AML-193 (cell line): ENCODE data around the gene FAM199X.

ENCODE experiments used
- DNase-seq, 2 experiments: peaks; one replicate each; lab custom pipeline; 2025; lab: John Stamatoyannopoulos, UW

Gene FAM199X

DNA sequence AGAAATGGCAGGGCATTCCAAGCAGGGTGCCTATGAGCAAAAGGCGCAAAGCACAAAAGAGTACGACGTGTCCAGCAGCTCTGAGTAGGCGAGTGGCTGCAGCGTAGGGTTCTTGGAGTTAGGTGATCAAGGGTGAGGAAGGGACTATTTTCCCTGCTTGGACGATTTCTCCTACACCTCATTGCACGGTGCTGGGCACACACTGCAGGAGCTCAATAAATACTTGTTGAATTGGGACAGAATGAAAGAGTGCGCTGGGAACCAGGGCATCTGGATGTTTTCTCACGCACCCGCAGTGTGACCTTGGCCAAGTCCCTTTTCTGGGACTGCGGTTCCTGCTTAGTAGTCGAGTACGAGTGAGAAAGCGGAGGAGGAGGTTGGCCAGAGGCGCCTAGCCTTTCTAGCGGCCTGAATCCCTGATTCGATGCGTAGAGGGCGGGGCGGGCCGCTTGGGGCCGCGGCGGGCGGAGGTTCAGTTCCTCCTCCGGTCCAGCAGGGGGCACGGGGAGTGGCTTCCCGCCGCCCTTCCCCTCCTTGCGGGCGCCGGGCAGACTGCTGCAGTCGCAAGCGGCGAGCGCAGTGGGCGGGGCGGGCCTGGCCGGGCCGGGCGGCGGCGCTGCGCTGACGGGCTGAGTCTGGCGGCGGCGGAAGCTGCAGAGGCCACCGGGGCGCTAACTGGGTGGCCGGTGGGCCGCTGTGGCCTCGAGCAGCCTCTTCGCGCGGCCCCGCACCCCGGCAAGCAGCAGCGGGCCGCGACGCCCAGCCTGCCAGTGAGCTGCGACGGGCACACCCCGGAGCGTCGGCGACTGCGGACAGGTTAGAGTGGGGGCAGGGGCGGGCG is at the start of gene FAM199X:
Gene FAM199X (plus strand): TSS at position 560 of the 841 bp plus-strand sequence. CDS start 333 bp downstream, outside the sequence.
- peak; percentile 59 to 68 for DNase-seq

DNA sequence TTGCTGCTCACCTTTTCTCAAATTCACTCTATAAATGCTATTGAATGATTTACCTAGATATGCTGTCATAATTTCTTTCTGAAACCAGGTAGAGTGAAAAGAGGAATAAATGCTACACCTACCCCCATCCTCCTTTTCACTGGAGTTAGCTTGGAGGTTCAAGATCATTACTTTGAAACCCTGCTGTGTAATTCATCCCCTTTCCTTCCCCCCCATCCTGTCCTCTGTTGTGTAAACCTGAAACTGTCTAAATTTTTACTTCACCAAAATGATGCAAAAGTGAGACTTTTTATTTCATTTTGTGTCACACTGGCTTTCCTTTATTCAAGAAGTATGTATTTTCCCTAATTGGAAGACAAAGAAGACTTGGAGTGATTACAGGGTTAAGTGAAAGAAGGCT is 48.5 kb upstream of the FAM199X start:
- no peak for DNase-seq

DNA sequence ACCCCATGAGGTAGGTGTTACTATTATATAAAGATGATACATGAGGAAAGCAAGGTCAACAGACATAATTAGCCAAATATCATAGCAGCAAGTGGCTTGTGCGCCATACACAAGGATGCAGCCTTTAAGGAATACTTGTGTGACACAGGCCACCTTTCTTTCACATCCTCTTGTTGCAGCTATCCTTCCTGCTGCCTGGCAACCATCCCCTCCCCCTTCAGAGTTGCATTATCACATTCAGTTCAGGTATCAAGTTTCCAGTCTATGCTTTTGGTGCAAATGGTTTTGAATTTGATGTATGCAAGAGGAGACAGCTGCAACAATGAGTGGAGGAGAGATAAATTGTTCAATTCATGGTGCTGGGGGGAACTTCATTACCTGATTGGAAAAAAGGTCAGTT is 47.5 kb upstream of the FAM199X start:
- DNase-seq: no peak

DNA sequence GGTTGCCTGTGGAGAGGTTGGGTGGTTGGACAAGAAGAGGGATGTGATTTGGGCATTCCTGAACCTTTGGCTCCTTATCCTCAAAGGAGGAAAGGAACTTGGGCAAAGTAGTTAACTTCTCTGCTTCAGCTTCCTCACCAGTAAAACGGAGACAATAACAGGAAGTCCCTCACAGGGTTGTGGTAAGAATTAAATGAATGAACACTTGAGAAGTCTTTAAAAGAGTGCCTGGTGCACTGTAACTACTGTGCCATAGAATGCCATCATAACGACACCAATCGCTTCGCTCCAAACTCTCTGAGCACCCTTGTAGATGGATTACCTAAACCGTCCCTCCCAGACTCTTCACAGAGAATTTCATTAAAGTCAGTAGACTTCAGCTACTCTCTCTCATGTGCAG is 43.4 kb upstream of the FAM199X start:
- peak in 1 of 2 experiments; percentile 18 for DNase-seq

DNA sequence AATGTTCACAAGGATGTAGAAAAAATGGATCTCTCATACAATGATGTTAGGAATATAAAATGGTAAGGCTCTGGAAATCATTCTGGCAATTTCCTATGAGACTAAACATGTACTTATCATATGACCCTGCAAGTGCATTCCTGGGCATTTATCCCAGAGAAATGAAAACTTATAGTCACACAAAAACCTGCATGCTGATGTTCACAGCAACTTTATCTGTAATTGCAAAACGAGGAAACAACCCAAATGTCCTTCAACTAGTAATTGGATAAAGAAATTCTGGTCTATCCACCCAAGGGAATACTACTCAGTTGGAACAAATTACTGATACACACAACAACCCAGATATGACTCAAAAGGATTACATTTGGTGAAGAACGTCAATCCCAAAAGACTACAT is 39.4 kb upstream of the FAM199X start:
- no peak for DNase-seq

DNA sequence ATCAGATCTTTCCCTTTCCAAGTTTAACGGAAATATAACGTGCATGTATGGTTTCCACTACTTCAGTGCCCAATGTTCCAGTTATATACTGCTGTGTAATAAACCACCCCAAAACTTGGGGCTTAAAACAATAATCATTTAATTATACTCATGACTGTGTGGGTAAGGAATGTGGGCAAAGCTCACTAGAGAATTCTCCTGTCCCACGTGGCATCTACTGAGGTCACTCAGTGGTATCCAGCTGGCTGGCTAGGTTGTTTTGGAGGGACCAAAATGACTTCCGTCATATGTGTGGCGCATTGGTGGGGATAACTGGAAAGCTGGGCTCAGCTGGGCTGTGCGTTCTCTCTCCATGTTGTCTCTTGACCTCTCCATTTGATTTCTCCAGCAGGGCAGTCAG is 35.4 kb upstream of the FAM199X start:
- DNase-seq: no peak

DNA sequence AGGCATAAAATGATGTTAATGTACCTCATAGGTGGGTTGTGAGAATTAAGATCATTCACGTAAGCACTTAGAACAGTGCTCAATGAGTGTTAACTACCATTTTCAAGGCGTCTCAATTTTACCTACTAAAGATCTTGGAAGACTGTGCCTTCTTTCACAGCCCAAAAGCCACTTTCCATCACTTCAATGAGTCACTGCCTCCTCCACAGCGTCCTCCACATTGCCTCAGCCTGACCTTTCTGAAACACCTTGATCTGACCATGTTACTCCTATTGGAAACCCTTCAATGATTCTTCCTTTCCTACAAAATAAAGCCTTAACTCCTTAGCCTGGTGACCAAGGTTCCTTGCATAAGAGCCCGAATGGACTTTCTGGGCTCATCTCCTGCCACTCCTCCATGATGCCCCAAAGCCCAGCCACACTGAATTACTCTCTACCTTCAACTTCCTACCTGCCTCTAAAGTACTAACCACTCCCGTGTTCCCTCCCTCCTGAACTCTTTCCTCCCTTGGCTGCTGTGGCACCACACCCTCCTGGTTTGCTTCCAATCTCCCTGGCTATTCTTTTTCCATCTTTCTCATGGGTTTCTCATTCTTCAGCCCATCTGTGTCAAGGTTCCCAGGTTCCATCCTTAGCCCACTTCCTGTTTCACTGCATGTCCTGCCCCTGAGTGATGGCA is 31.5 kb upstream of the FAM199X start:
- DNase-seq: no peak

DNA sequence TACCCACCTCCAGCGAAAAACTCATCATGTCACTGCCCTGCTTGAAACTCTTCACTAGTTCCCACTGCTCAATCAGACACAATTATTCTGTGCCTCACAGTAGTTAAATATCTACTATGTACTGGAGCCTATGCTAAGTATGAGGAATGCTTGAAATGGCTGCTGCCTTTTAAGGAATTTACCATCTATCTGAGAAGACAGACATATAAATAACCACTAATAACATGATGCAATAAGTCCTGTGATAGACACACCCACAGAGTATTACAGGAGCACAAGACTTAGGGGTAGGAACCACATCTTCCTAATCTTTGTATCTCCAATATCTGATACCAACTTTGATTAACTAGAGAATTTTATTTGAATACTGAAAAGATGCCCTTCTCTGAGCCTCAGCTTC is 30.6 kb upstream of the FAM199X start:
- no peak for DNase-seq

DNA sequence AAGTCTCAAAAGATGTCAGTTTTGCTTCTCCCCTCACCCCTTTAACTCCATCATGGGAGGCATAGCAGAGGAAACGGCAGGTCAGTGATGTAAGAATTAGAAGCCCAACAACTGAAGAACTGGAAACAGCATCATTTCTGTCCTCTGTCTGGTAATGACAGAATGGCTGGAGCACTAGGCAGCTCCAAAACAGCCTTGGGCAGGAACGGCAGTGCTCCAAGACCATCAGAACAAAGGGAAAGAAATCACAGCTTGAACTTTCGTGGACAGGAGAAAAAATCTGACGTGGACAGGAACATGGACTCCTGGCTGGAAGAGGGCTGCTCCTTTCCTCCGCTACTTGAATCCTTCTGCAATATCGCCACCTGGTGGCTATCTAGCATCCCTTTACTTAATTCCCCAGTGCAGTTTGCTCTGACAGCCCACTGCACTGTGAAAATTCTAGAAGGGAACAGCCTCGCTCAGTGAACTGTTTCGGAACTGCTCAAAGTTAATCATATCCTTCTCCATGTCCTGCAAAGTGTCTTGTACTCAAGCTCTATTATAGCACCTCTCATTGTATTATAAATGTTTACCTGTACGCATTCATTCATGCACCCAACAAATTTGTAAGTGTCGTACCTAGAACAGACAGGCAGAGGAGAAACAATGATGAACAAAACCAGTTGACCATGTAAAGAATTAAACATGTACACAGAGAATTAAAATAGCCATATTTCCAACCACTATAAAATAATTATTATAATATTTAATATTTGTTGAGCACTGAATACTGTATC is 29.8 kb upstream of the FAM199X start:
- DNase-seq: peak; percentile 17 to 41

DNA sequence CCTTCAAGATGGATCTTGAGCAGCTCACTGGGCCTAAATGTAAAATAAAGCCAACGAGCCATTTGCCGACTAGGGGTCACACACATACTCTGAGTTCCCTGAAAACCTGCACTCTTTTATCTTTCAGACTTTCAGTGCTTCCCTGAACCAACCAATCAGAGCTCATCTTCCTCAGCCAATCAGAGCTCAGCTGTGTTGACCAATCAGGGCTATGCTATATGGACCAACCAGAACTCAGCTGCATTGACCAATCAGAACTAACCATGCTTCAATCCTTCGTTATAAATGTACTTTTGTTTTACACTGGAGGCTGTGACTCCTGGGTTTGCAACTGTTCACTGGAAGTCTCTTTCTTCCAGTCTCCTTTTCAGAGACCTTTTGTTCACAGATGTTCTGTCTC is 28.8 kb upstream of the FAM199X start:
- DNase-seq: no peak

DNA sequence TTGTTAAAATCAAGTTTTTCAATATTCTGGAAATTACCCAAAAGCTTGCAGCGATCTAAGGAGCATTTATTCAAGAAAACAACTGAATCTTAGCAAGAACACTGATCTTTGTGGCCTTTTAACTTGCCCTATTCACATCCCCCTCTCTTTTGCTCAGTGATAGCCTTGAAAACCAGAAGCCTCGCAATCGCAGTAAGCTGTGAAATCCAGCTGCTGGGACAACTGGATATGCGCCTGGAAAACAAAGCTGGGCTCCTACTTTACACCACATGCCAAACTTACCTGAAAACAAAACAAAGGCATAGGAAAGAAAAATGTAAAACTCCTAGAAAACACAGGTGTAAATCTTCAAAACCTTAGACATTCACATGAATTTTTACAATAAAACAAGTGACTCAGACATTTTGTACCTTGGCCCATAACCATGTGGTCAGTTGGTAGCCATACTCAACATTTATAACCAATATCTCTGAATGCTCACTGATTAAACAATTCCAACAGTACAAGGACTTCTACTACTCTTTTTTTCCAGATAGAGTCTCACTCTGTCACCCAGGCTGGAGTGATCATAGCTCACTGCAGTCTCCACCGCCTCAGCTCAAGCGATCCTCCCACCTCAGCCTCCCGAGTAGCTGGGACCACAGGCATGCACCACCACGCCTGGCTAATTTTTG is 25.0 kb upstream of the FAM199X start:
- DNase-seq: no peak

DNA sequence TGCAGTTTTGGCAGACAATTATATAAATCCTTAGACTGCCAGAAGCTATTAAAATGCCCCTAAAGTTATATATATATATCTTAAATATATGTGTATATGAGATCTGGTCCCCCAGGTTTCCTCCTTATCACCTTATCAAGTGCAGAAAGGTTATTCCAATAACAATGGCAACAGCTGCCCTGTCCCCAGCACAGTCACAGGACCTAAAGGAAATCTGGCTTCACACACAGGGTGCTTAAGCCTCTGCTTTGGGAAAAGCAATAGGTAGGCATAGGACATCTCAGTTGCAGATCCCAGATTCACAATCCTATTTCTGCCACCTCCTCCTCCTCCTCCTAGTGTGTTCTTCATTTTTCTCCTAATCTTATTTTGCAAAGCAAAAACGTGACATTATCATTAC is 15.2 kb upstream of the FAM199X start:
- no peak for DNase-seq

DNA sequence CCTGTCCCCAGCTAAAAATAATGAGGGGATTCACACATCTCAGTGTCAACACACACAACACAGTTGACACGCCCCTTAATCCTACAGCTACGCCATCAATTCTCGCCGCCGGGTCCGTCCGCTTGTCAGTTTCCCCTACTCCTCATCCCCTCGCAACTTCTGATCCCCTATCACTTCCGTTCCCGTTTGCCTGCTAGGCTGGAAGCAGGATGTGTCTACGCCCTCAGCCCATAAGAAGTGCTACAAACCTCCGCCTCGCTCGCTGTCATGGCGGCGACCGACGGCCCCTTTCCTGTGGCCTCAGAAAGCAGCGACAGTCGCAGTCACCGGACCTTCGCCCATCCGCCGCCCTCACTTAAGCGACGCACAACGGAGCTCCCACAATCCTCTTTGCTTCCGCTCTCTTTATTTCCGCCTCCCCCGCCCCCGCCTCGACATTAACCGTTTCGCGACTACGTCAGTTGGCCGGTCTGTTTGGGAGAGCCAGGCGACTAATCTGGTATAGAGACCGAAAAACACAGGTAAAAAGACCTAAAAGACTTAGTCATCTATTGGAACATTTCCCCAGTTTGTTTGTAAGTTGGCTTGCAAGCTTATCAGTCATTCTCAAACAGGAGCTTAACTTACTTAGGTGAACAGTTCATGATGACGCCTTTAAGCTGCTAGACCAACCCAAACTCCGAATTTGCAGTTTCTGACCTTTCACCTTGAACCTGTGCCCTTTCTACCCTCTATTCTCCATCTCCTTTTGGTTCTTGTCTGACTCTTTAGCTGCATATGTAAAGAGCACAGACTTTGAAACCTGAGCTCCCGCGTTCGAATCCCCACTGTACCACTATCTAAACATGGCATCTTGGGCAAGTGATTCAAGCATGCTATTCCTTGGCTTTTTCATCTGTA is 9.4 kb upstream of the FAM199X start, which contains the start of gene SLC25A53:
Gene SLC25A53 (minus strand): TSS at position 380 of the 900 bp plus-strand sequence. CDS start 51,752 bp downstream, outside the sequence.
- DNase-seq: peak; percentile 73

DNA sequence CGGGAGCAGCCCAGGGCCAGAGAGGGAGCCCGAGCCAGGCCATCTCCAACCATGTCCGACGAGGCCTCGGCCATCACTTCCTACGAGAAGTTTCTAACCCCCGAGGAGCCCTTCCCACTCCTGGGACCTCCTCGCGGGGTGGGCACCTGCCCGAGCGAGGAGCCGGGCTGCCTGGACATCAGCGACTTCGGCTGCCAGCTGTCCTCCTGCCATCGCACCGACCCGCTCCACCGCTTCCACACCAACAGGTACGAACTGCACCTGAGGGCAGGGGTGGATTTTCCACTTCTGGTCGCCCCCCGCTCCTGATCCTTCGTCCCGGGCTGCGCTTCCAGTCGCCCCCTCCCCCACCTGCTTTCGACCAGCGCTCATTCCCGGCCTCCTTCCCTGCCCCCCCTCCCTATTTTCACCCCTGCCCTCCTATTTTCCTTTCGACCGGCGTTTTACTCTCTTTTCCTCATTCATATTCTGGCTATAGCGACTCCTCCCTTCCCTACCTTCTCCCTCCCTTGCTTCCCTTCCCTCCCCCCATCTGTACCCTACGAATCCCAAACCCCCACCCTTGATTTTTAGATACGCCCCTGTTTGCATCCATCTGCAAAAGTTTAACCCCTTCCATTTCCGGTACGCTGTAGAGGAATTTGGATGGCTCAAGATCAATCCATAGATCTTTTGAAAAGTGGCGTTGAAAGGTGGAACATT is 633 bp downstream of the FAM199X start:
- no peak for DNase-seq

DNA sequence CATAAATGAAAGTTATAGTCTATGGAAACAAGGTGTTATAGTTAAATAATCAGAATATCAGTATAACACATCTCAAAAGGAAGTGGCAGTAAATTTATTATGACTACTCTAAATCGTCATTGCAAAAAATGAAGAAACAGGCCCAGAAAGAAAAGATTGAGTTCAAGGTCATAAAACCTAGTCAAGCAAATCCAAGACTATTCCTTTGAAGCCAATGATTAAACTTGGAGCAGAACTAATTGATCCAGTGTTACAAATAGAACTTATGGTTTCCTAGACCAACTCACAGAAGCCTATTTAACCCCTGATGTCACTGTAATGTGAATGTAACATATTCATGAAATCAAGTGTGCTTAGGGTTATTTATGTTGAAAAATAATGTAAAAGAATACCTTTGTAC is 1.9 kb downstream of the FAM199X start:
- DNase-seq: no peak

DNA sequence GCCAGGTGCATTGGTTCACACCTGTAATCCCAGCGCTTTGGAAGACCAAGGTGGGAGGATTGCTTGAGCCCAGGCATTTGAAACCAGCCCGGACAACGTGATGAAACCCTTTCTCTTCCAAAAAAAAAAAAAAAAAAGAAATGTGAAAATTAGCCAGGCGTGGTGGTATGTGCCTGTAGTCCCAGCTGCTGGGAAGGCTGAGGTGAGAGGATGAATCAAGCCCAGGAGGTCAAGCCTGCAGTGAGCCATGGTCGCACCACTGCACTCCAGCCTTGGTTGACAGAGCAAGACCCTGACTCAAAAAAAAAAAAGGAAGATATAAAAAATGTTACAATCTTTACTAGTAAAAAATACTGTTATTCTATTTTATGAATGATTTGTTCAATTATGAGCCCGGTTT is 5.9 kb downstream of the FAM199X start:
- no peak for DNase-seq

DNA sequence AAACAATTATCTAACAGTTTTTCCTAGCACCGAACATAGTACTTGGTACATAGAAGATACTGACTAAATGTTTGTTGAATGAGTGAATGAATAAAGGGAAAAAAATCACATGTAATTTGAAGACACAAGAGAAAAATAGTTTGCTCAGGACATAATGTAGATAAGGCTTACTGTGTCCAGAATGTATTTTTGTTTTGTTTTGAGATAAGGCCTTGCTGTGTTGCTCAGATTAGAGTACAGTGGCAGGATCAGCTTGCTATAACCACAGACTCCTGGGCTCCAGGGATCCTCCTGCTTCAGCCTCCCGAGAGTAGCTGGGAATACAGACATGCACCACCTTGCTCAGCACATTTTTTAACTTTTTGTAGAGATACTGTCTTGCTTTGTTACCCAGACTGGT is 6.5 kb downstream of the FAM199X start:
- no peak for DNase-seq

DNA sequence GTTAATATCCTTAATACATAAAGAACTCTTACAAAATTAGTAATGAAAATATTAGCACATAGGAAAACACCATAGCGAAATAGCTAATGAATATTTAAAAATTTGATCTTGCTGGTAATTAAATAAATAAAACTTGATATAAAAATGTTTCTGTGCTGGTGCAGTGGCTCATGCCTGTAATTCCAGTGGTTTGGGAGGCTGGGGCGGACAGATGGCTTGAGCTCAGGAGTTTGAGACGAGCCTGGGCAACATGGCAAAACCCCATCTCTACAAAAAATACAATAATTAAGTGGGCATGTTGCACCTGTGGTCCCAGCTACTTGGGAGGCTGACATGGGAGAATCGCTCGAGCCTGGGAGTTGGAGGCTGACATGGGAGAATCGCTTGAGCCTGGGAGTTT is 7.6 kb downstream of the FAM199X start:
- no peak for DNase-seq

DNA sequence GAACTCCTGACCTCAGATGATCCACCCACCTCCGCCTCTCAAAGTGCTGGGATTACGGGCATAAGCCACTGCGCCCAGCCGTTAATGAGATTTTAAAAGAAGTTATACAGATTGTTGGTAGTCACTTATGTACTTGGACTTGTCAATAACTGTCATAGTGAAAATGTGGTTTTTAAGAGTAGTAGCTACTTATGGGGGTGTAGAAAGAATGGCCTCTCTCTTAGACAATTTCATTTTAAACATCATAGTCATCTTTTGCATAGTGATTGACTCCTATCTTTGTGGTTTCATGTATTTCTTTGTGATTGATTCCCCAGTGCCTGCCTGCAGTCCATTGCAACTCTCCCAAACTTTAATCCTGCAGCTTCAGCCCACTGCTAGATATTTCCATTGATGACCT is 17.4 kb downstream of the FAM199X start:
- DNase-seq: no peak

DNA sequence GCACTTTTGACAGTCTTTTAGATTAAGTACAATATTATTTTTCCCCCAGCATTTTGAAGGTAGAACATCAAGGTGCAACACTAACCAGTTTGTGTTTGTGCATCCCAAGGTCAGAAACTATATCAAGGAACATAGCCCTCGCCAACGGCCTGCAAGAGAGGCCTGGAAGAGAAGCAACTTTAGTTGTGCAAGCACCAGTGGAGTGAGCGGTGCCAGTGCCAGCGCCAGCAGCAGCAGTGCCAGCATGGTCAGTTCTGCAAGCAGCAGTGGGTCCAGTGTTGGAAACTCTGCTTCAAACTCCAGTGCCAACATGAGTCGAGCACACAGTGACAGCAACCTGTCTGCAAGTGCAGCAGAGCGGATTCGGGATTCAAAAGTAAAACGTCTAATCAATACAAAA is 21.7 kb downstream of the FAM199X start:
- DNase-seq: no peak
